ENCODE measurements around the gene SLC22A4. TPM values are rescaled to one million over a fixed set of nuclear protein-coding genes. Genes with fewer than 3 reads are reported as not detected.
A peak's percentile ranks its signal among the peaks of the same experiment; 100 is the strongest.

Gene SLC22A4
- total RNA-seq (2014; rRNA removed; shearing (Covaris generic)) = 0.28 and 1.1 TPM in 2 replicates

GRCh38 chr5:132293992-132294727 is at the start of gene SLC22A4:
Gene SLC22A4 (plus strand): TSS chr5:132294394. CDS start chr5:132294617, 223 bp downstream.
- Histone ChIP-seq H3K4me1 (peaks cover 2% of the 10 kb centered on the region; the same call in 1 of the 2 replicates), H3K27me3 (no peaks in the 10 kb centered on the region), H3K4me3 (peak within 1 kb of the TSS; percentile 70), H3K9me3 (replicated peaks) (no peaks in the 10 kb centered on the region), H3K27ac (peak within 1 kb of the TSS; percentile 98), H3K36me3 (no peaks in the 10 kb centered on the region)
- DNase-seq = peak; percentile 97

- H3K27ac ChIP-seq = no peak overlapping the region
- no peaks in the 10 kb centered on the region for H3K36me3 ChIP-seq
- DNase-seq = no peak
- H3K4me1 ChIP-seq = no peaks in the 10 kb centered on the region
- peaks cover 8% of the 10 kb centered on the region for H3K9me3 ChIP-seq (replicated peaks)
- no peak overlapping the region for H3K4me3 ChIP-seq
- H3K27me3 ChIP-seq = no peaks in the 10 kb centered on the region
These were observed 48.6 kb upstream of the SLC22A4 start for GRCh38 chr5:132245593-132245992.

- Histone ChIP-seq H3K27me3 (no peaks in the 10 kb centered on the region), H3K4me3 (no peak overlapping the region), H3K4me1 (no peaks in the 10 kb centered on the region), H3K36me3 (no peaks in the 10 kb centered on the region), H3K27ac (no peak overlapping the region), H3K9me3 (replicated peaks) (peaks cover 5% of the 10 kb centered on the region)
- DNase-seq = no peak
These were observed 47.4 kb upstream of the SLC22A4 start for GRCh38 chr5:132246806-132247205.

- no peaks in the 10 kb centered on the region for H3K4me1 ChIP-seq
- no peaks in the 10 kb centered on the region for H3K36me3 ChIP-seq
- no peak overlapping the region for H3K4me3 ChIP-seq
- H3K9me3 ChIP-seq (replicated peaks) = no peaks in the 10 kb centered on the region; the same call in 1 of the 2 replicates
- DNase-seq = no peak
- no peaks in the 10 kb centered on the region for H3K27me3 ChIP-seq
- no peak overlapping the region for H3K27ac ChIP-seq
These were observed 43.6 kb upstream of the SLC22A4 start for GRCh38 chr5:132250547-132250946.

- no peak overlapping the region for H3K4me3 ChIP-seq
- no peaks in the 10 kb centered on the region for H3K27me3 ChIP-seq
- no peaks in the 10 kb centered on the region for H3K4me1 ChIP-seq
- no peak for DNase-seq
- no peaks in the 10 kb centered on the region for H3K36me3 ChIP-seq
- H3K9me3 ChIP-seq (replicated peaks) = no peaks in the 10 kb centered on the region; the same call in 1 of the 2 replicates
- H3K27ac ChIP-seq = no peak overlapping the region
These were observed 42.9 kb upstream of the SLC22A4 start for GRCh38 chr5:132251220-132251725.

- no peaks in the 10 kb centered on the region; the same call in 1 of the 2 replicates for H3K9me3 ChIP-seq (replicated peaks)
- no peaks in the 10 kb centered on the region for H3K27me3 ChIP-seq
- DNase-seq = no peak
- H3K4me3 ChIP-seq = no peak overlapping the region
- H3K36me3 ChIP-seq = no peaks in the 10 kb centered on the region
- no peak overlapping the region for H3K27ac ChIP-seq
- no peaks in the 10 kb centered on the region; the same call in 1 of the 2 replicates for H3K4me1 ChIP-seq
These were observed 41.2 kb upstream of the SLC22A4 start for GRCh38 chr5:132253008-132253441.

GRCh38 chr5:132253452-132254320 is 40.5 kb upstream of the SLC22A4 start:
- DNase-seq = no peak
- Histone ChIP-seq H3K27me3 (no peaks in the 10 kb centered on the region), H3K4me1 (no peaks in the 10 kb centered on the region; the same call in 1 of the 2 replicates), H3K27ac (no peak overlapping the region), H3K4me3 (no peak overlapping the region), H3K36me3 (no peaks in the 10 kb centered on the region), H3K9me3 (replicated peaks) (no peaks in the 10 kb centered on the region; the same call in 1 of the 2 replicates)

GRCh38 chr5:132254321-132254977 is 39.7 kb upstream of the SLC22A4 start:
- no peak for DNase-seq
- H3K36me3 ChIP-seq = no peaks in the 10 kb centered on the region
- H3K4me3 ChIP-seq = no peak overlapping the region
- no peaks in the 10 kb centered on the region for H3K27me3 ChIP-seq
- no peaks in the 10 kb centered on the region; the same call in 1 of the 2 replicates for H3K9me3 ChIP-seq (replicated peaks)
- H3K27ac ChIP-seq = no peak overlapping the region
- no peaks in the 10 kb centered on the region; the same call in 1 of the 2 replicates for H3K4me1 ChIP-seq

- DNase-seq = no peak
- H3K36me3 ChIP-seq = peaks cover 6% of the 10 kb centered on the region; the same call in 1 of the 2 replicates
- H3K27me3 ChIP-seq = no peaks in the 10 kb centered on the region
- H3K9me3 ChIP-seq (replicated peaks) = no peaks in the 10 kb centered on the region
- peaks cover 17% of the 10 kb centered on the region for H3K4me1 ChIP-seq
- no peak overlapping the region for H3K27ac ChIP-seq
- no peak overlapping the region for H3K4me3 ChIP-seq
These were observed 38.0 kb upstream of the SLC22A4 start for GRCh38 chr5:132256086-132256782.

GRCh38 chr5:132256783-132257130 is 37.4 kb upstream of the SLC22A4 start:
- H3K27me3 ChIP-seq = no peaks in the 10 kb centered on the region
- no peaks in the 10 kb centered on the region for H3K9me3 ChIP-seq (replicated peaks)
- H3K27ac ChIP-seq = peak overlapping the region; percentile 33; the same call in 1 of the 2 replicates
- DNase-seq = no peak
- H3K4me3 ChIP-seq = peak overlapping the region; percentile 96
- peaks cover 11% of the 10 kb centered on the region; the same call in 1 of the 2 replicates for H3K36me3 ChIP-seq
- peaks cover 22% of the 10 kb centered on the region for H3K4me1 ChIP-seq

- peak within 1 kb of the TSS; percentile 96 for H3K4me3 ChIP-seq
- peaks cover 18% of the 10 kb centered on the region; the same call in 1 of the 2 replicates for H3K36me3 ChIP-seq
- H3K4me1 ChIP-seq = peaks cover 23% of the 10 kb centered on the region
- DNase-seq = peak; percentile 79 to 81
- H3K27me3 ChIP-seq = no peaks in the 10 kb centered on the region
- H3K27ac ChIP-seq = peak within 1 kb of the TSS; percentile 95
- H3K9me3 ChIP-seq (replicated peaks) = no peaks in the 10 kb centered on the region
These were observed 36.8 kb upstream of the SLC22A4 start, which contains the start of gene PDLIM4 for GRCh38 chr5:132257131-132258101. Gene PDLIM4 (plus strand): TSS chr5:132257696. CDS start chr5:132257735, 39 bp downstream.

GRCh38 chr5:132258102-132259068 is 35.8 kb upstream of the SLC22A4 start:
- DNase-seq = peak; percentile 97 to 99
- no peaks in the 10 kb centered on the region for H3K9me3 ChIP-seq (replicated peaks)
- peaks cover 23% of the 10 kb centered on the region for H3K4me1 ChIP-seq
- H3K36me3 ChIP-seq = peaks cover 28% of the 10 kb centered on the region; the same call in 1 of the 2 replicates
- peak overlapping the region; percentile 95 for H3K27ac ChIP-seq
- H3K27me3 ChIP-seq = no peaks in the 10 kb centered on the region
- peak overlapping the region; percentile 96 for H3K4me3 ChIP-seq
